ENCODE data around the gene GRIA1.

GRIA1 gene

GRCh38 chr5:153702265-153702664 is 211.8 kb downstream of the GRIA1 start:
- no peak for TF ChIP-seq CTCF (IDR thresholded peaks at IDR 0.05; ENCODE audit: low read depth, low read length)
- DNase-seq (ENCODE audit: extremely low read depth, low read depth) = no peak

- TF ChIP-seq CTCF (IDR thresholded peaks at IDR 0.05; ENCODE audit: low read depth, low read length) = no peak
- no peak for DNase-seq (ENCODE audit: extremely low read depth, low read depth)
Measured at GRCh38 chr5:153704110-153704509, 213.6 kb downstream of the GRIA1 start.

DNA sequence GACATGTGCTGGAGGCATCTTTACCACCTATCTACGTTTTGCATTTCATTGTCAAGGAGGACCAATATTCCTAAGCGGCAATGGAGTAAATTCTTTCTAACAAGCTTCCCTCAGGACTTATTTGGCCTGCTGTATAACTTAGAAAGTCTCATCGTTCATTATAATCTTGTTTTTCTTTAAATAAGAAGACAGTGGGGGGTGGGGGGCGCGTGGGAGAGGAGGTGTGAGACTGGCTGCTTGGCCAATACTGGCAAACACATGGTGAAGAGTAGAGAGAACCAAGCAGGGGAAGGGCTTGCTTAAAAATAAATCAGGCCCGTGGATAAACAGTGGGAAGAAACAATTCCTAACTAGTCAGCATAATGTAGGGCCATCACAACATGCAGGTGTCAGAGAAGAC is 217.2 kb downstream of the GRIA1 start:
- no peak for DNase-seq (ENCODE audit: extremely low read depth, low read depth)
- TF ChIP-seq CTCF (IDR thresholded peaks at IDR 0.05; ENCODE audit: low read depth, low read length) = no peak

DNA sequence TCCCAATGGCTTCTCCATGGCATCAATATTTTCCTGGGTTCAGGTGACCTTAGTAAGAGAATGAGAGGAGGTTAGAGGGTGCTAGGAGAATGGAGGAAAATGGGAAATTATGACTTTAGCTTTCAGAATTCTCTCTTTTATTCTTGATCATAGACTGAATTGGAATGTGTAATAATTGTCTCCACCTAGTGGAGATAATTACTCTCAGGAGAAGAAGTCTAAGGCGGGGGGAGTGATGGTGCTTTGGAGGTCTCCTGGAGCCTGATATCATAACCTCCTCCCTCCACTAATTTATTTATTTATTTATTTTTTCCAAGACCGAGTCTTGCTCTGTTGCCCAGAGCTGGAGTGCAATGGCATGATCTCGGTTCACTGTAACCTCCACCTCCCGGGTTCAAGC is 221.3 kb downstream of the GRIA1 start:
- DNase-seq (ENCODE audit: extremely low read depth, low read depth) = no peak
- TF ChIP-seq CTCF (IDR thresholded peaks at IDR 0.05; ENCODE audit: low read depth, low read length) = peak; percentile 18

- TF ChIP-seq CTCF (IDR thresholded peaks at IDR 0.05; ENCODE audit: low read depth, low read length) = no peak
Measured at GRCh38 chr5:153712946-153713345, 222.5 kb downstream of the GRIA1 start.

DNA sequence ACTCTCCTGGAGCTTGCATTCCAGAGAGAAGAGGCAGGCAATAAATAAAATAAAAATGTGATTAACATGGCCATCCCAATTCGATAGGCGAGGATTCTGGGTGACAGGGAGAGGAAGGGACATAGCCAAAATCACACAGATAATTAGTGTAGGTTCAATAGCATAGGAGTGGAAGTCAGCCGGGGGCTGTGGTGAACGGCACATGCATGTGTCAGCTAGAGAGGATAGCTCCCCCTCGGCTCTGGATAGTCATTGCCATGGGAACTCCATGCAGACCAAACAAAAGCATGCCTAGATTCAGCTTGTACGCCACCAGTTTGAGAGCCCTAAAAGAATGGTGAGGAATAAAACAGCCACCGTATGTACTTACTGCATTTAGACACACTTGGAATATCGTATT is 223.5 kb downstream of the GRIA1 start:
- no peak for DNase-seq (ENCODE audit: extremely low read depth, low read depth)
- TF ChIP-seq CTCF (IDR thresholded peaks at IDR 0.05; ENCODE audit: low read depth, low read length) = no peak

More at GRCh38 chr5:153712946-153713345, 222.5 kb downstream of the GRIA1 start:
- DNase-seq (ENCODE audit: extremely low read depth, low read depth) = no peak

DNA sequence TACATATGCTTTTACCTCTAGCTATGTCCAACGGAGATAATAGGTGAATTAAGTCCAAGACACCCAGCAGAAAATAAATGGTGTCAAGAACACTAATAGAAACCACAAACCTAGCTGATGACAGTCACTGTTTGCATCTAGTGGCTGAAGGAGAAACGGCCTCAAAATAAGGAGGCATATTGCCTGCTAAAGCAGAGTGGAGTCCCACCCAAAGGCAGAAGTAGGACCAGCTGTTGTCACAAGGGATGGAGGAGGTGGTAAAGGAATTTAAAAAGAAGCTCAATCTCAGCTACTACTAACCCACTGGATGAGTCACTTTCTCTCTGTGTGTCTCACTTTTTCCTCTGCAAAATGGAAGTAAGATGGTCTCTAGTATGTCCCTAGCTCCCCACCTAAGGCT is 224.3 kb downstream of the GRIA1 start:
- no peak for TF ChIP-seq CTCF (IDR thresholded peaks at IDR 0.05; ENCODE audit: low read depth, low read length)
- DNase-seq (ENCODE audit: extremely low read depth, low read depth) = no peak
